PC-3 (cell line): ENCODE results near the gene TPST1.

Source experiments
- CTCF ChIP-seq: fragments of 300-600 bp; sonication (generic); conservative IDR thresholded peaks from 2 replicates; pipeline ENCODE4 v1.5.1; 2017; ENCODE audit warnings: antibody characterized with exemption, low read depth, mild to moderate bottlenecking, low read length
- EZH2 ChIP-seq: fragments of 300-600 bp; sonication (generic); IDR thresholded peaks from one replicate; pipeline ENCODE4 v1.6.1; 2017; ENCODE audit warnings: antibody characterized with exemption, mild to moderate bottlenecking, low read length; ENCODE audit not compliant: unreplicated experiment
- EZH2phosphoT487 ChIP-seq: fragments of 300-600 bp; sonication (generic); IDR thresholded peaks from 2 replicates; pipeline ENCODE4 v1.6.1; 2018; ENCODE audit warnings: mild to moderate bottlenecking, antibody characterized with exemption, low read length, borderline replicate concordance

GRCh38 chr7:66352071-66352470 is 146.9 kb downstream of the TPST1 start:
- no peak for TF ChIP-seq CTCF
- TF ChIP-seq EZH2, result no peak
- no peak for TF ChIP-seq EZH2phosphoT487
